ENCODE data around the gene CLDN24. TPM values are rescaled to one million over a fixed set of nuclear protein-coding genes. Genes with fewer than 3 reads are reported as not detected.

The CLDN24 gene
- total and polyA plus RNA-seq, 2 donors (not counting 3 experiments of a cell fraction or from before 2014, with no cell fraction given) = not detected

- Histone ChIP-seq H3K27ac (ENCODE audit: insufficient read depth, low read depth, low read length) (no peak overlapping the region), H4K20me1 (replicated peaks; ENCODE audit: control insufficient read depth, extremely low read depth, insufficient read depth, low read length) (no peaks in the 10 kb centered on the region), H3K79me2 (ENCODE audit: control insufficient read depth, insufficient read depth, low read length) (no peaks in the 10 kb centered on the region), H3K4me3 (replicated peaks in 1 of 3; ENCODE audit: insufficient read depth in 1 of 3, low read depth in 1 of 3, low read length in 3 of 3) (no peak overlapping the region), H3K4me1 (ENCODE audit: control insufficient read depth, extremely low read depth, insufficient read depth, low read length) (peaks cover 19% of the 10 kb centered on the region), H3K4me2 (ENCODE audit: insufficient read depth, low read length) (no peak overlapping the region), H2AFZ (ENCODE audit: low read depth, low read length) (no peak overlapping the region), H3K9ac (replicated peaks; ENCODE audit: extremely low read depth, insufficient read depth, low read length) (no peak overlapping the region), H3K36me3 (ENCODE audit: control insufficient read depth in 2 of 2, extremely low read depth in 1 of 2, insufficient read depth in 2 of 2, low read length in 2 of 2) (no peaks in the 10 kb centered on the region), H3K9me3 (replicated peaks; ENCODE audit: control insufficient read depth, insufficient read depth, low read length) (no peaks in the 10 kb centered on the region), H3K9me1 (replicated peaks; ENCODE audit: control insufficient read depth, extremely low read depth, insufficient read depth, low read length) (no peaks in the 10 kb centered on the region), H3K27me3 (ENCODE audit: control insufficient read depth in 2 of 2, insufficient read depth in 2 of 2, low read length in 2 of 2) (no peaks in the 10 kb centered on the region)
- DNase-seq (ENCODE audit: low read depth, low spot score) (no peak), FAIRE-seq (no peak)
- no TSS peak for BruUV-seq (replicated peaks)
- TF ChIP-seq MAX (IDR thresholded peaks at IDR 0.05; ENCODE audit: insufficient read depth, insufficient read length) (no peak), POLR2AphosphoS5 (IDR thresholded peaks at IDR 0.05; ENCODE audit: insufficient read depth, low read depth, low read length) (no peak), MYC (IDR thresholded peaks at IDR 0.05; ENCODE audit: low read depth, low read length) (no peak), EZH2 (IDR thresholded peaks at IDR 0.05; ENCODE audit: borderline replicate concordance, low read depth, low read length, severe bottlenecking) (no peak), FOS (IDR thresholded peaks at IDR 0.05; ENCODE audit: borderline replicate concordance, insufficient read depth, low read length) (no peak), POLR2A (IDR thresholded peaks at IDR 0.05; ENCODE audit: low read depth, low read length) (no peak), GATA2 (IDR thresholded peaks at IDR 0.05; ENCODE audit: insufficient read depth, insufficient read length, low read depth, low read length) (no peak), CTCF (IDR thresholded peaks at IDR 0.05; ENCODE audit: extremely low read depth in 1 of 2, insufficient read depth in 1 of 2, low read depth in 1 of 2, low read length in 2 of 2) (no peak), JUN (IDR thresholded peaks at IDR 0.05; ENCODE audit: borderline replicate concordance, insufficient read depth, insufficient read length, low read depth) (no peak)
- CTCF ChIA-PET = interaction anchor here (1.4 kb wide), 1 partner anchor 11 kb away, joined by 5 read pairs; no protein-coding TSS in a partner anchor
- intact Hi-C loops (cut with micrococcal nuclease) (no loop called here), dilution Hi-C loops (cut with MboI; ENCODE audit: extremely low pct_ligation_motif_present, low sequenced_read_pairs) (no loop called here)
- POLR2A ChIA-PET = no interaction called here
Measured at GRCh38 chr4:183304067-183304466, 18.2 kb downstream of the CLDN24 start.
